GM21717 (cell line): Measurements from ENCODE around the gene TOLLIP.
A peak's percentile ranks its signal among the peaks of the same experiment; 100 is the strongest.

Source experiments
- ATAC-seq: cut with Tn5 transposase; IDR thresholded peaks from one replicate; pipeline ENCODE4 v1.9.1; 2021; ENCODE audit warnings: mild to moderate bottlenecking, moderate library complexity; ENCODE audit not compliant: unreplicated experiment

TOLLIP gene

GRCh38 chr11:1317993-1318392, 8.6 kb upstream of the TOLLIP start:
- ATAC-seq, result no peak

GRCh38 chr11:1317432-1317831, 8.0 kb upstream of the TOLLIP start:
- ATAC-seq, result no peak

GRCh38 chr11:1310772-1311468, 1.5 kb upstream of the TOLLIP start:
- no peak for ATAC-seq

DNA sequence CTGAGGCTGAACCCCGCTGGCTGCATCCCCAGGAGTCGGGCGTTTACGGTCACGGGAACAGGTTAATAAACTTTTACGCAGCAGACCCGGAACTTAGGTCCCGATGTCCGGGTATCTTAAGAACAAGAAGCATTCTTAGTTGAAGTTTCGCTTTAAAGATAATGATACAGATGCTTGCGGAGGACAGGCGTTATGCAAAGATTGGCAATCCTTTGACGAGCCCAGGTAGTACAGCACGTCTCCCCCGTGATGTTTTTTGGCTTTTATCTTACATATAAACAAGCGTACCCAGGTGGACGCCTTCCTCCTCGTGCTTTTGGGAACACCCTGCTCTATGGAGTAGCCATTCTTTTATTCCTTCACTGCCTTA, 871 bp upstream of the TOLLIP start:
- no peak for ATAC-seq

GRCh38 chr11:1308743-1309497, 512 bp downstream of the TOLLIP start:
- ATAC-seq, result peak; percentile 44

- ATAC-seq, result no peak
Measured at GRCh38 chr11:1307998-1308742, 1.3 kb downstream of the TOLLIP start.

GRCh38 chr11:1307163-1307870, 2.1 kb downstream of the TOLLIP start:
- ATAC-seq, result no peak

GRCh38 chr11:1306186-1307162, 3.0 kb downstream of the TOLLIP start:
- ATAC-seq, result no peak

DNA sequence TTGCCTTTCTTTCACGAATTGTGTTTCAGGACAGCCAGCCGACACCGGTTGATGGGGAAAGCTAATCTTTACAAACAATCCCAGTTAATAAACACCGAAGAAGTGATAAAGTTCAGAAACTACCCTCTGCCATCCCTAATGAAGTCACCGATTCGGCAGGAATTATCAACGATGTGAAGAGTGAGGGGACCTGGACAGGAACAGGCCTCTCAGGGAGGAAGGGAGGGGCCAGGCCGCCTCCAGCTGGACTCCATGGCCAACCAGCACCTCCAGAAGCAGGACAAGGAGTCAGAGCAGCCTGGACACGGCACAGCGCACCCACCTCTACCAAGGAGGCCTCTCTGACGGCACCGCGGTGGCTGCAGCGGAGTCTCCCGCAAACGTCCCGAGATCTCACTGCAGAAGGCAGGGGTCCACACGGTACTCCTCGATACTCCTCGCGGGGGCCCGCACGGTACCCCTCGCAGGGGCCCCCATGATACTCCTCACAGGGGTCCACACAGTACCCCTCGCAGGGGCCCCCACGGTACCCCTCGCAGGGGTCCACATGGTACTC, 3.9 kb downstream of the TOLLIP start:
- ATAC-seq, result no peak

DNA sequence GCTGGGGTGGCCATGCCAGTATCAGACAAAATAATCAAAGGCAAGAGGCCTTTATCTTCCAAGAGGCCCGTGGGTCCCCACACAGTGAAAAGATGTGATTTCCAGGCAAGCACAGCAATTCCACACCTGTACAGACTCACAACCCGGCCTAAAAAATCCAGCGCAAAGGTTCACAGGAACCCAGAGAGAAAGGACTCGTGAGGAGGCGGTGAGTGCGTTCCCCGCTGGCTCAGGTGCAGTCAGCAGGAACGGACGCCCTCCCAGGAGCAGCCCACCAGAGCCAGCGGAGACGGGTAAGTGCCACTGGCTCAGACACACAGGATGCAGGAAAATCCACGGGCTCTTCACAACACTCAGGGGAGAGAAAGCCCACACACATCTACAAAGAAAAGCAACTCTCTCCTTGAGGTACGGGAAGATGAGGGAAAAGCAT, 4.4 kb downstream of the TOLLIP start:
- ATAC-seq, result no peak

- no peak for ATAC-seq
Measured at GRCh38 chr11:1304380-1304779, 5.1 kb downstream of the TOLLIP start.

GRCh38 chr11:1303973-1304372, 5.5 kb downstream of the TOLLIP start:
- no peak for ATAC-seq

DNA sequence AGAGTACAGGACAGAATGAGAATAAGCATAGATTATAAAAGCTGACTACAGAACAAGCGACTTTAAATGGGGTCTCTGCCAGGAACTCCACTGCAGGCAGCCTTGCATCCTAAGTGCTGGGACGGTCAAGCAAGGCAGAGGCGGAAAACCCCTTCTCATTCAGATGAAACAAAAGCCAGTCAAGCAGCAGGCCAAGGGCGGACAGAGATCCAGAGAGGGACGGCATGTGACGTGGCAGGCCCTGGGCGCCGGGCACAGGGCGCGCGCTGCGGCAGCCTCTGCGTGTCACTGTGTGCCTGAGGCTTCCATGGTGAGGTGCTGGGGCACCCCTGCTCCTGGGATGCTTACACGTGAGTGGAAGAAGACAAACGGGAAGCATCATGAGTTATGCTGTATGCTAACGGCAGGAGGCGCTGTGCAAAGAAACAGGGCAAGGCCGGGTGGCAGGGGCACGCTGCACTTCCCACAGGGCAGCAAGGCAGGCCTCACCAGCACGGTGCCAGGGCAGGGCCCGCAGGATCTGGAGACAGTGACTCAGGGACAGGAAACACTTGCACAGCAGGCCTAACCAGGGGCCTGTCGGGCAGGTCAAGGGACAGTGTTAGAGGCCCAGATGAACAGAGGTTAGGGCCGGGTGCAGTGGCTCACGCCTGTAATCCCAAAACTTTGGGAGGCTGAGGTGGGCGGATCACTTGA, 6.2 kb downstream of the TOLLIP start:
- no peak for ATAC-seq

- no peak for ATAC-seq
Measured at GRCh38 chr11:1302461-1303125, 6.8 kb downstream of the TOLLIP start.

GRCh38 chr11:1302041-1302460, 7.4 kb downstream of the TOLLIP start:
- ATAC-seq, result no peak

GRCh38 chr11:1301220-1302000, 8.0 kb downstream of the TOLLIP start:
- ATAC-seq, result no peak

DNA sequence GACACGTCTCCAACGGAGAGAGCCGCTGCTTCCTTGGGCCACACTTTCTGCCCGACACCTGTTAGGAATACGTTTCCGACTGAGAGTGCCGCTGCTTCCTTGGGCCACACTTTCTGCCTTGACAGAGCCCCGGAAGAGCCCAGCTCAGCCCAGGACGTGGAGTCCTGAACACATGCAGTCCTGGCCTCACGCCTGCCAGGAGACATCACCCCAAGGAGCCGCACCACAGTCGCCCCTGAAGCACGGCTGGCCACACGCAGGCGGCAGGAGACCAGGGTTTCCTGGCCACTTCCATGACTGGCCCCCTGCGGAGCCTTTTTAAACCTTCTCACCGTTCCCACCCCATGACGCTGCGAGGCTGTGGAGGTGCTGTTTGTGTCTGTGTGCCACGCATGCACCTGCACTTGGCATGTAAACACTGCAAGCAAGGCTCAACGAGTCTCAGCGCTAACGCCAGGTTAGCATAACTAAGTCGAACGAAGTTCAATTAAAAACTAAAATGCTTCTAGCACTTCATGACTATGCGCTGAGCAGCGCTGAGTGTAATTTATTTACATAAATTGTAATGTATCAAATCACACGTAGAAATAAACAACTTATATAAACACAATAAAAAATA, 8.8 kb downstream of the TOLLIP start:
- ATAC-seq, result no peak
